SK-MEL-5 (cell line): Measurements from ENCODE around the gene POTEF. TPM values are rescaled to one million over a fixed set of nuclear protein-coding genes. Genes with fewer than 3 reads are reported as not detected.
"Not testable (repeated sequence)": the region's sequence is repeated elsewhere in the genome, so short reads cannot be mapped to it uniquely, and the experiment has no call there.

Source experiments
- DNase-seq: peaks from one replicate; pipeline ENCODE4 v3.0.0-alpha.2; 2016; ENCODE audit warnings: low read depth, low spot score
- in situ Hi-C: cut with HindIII; loops from 2 replicates; pipeline ENCODE4 v1.10.0; 2016; ENCODE audit warnings: low sequenced_read_pairs, high pct_unique_total_duplicates, low pct_unique_long_range_greater_than_20kb
- total RNA-seq: library from RNA; depleted of rRNA; stranded (reverse); fragments of >200 nt; shearing (Covaris generic); gene quantifications from 2 replicates; pipeline ENCODE4 v1.2.3, GENCODE V29; 2014

Gene POTEF
- total RNA-seq, 1 experiment from 2014 or later, result not detected

GRCh38 chr2:130154773-130155765, 26.0 kb upstream of the POTEF start:
- in situ Hi-C loops, result no loop called here

GRCh38 chr2:130154423-130154770, 25.4 kb upstream of the POTEF start:
- in situ Hi-C loops, DNase-seq: not testable (repeated sequence)

More at GRCh38 chr2:130154773-130155765, 26.0 kb upstream of the POTEF start:
- DNase-seq, result no peak

GRCh38 chr2:130153721-130154422, 24.9 kb upstream of the POTEF start:
- DNase-seq, in situ Hi-C loops: not testable (repeated sequence)

- in situ Hi-C loops, result no loop called here
- no peak for DNase-seq
Measured at GRCh38 chr2:130152816-130153595, 24.0 kb upstream of the POTEF start.

- DNase-seq, in situ Hi-C loops: not testable (repeated sequence)
Measured at GRCh38 chr2:130152136-130152815, 23.3 kb upstream of the POTEF start.

GRCh38 chr2:130151145-130151512, 22.1 kb upstream of the POTEF start:
- DNase-seq, in situ Hi-C loops: not testable (repeated sequence)

- DNase-seq, result no peak
- in situ Hi-C loops, result no loop called here
Measured at GRCh38 chr2:130150181-130151144, 21.4 kb upstream of the POTEF start.

GRCh38 chr2:130148515-130148914, 19.5 kb upstream of the POTEF start:
- in situ Hi-C loops, DNase-seq: not testable (repeated sequence)

- in situ Hi-C loops, result not testable (repeated sequence)
- DNase-seq, result peak; percentile 35
Measured at GRCh38 chr2:130145006-130145414, 16.0 kb upstream of the POTEF start, which contains the start of gene CCDC74B. CCDC74B (minus strand) TSS chr2:130145112; CDS start chr2:130144996, 116 bp downstream.

GRCh38 chr2:130143266-130144039, 14.4 kb upstream of the POTEF start:
- DNase-seq, in situ Hi-C loops: not testable (repeated sequence)

- DNase-seq, in situ Hi-C loops: not testable (repeated sequence)
Measured at GRCh38 chr2:130142396-130143265, 13.6 kb upstream of the POTEF start.

- in situ Hi-C loops, DNase-seq: not testable (repeated sequence)
Measured at GRCh38 chr2:130141645-130142370, 12.8 kb upstream of the POTEF start.

- in situ Hi-C loops, DNase-seq: not testable (repeated sequence)
Measured at GRCh38 chr2:130141002-130141401, 12.0 kb upstream of the POTEF start.

- DNase-seq, in situ Hi-C loops: not testable (repeated sequence)
Measured at GRCh38 chr2:130140516-130140915, 11.5 kb upstream of the POTEF start.
